BJ (cell line): ENCODE data around the gene TTLL5. TPM values are rescaled to one million over a fixed set of nuclear protein-coding genes. Genes with fewer than 3 reads are reported as not detected.

Experiments
- CTCF ChIA-PET: fragments of 350-600 bp; formaldehyde crosslinking; extraction: SDS; loops from one replicate; lab custom pipeline; 2021; ENCODE audit warnings: antibody characterized with exemption, inconsistent platforms; lab: Yijun Ruan, JAX
- POLR2A ChIA-PET: fragments of 300-600 bp; sonication (Branson Sonifier 250); formaldehyde crosslinking; extraction: SDS; loops from one replicate; lab custom pipeline; 2021; ENCODE audit warnings: antibody characterized with exemption; lab: Charles Lee
- DNase-seq: peaks from one replicate; pipeline ENCODE4 v3.0.0-alpha.2; 2011; ENCODE audit warnings: low read depth
- H3K27me3 ChIP-seq: 2 replicates; pipeline ENCODE4 v1.6.0; 2011; ENCODE audit warnings: low read length; ENCODE audit not compliant: control insufficient read depth, insufficient read depth
- H3K36me3 ChIP-seq: 2 replicates; pipeline ENCODE4 v1.5.1; 2011; ENCODE audit warnings: low read length; ENCODE audit not compliant: control insufficient read depth, insufficient read depth
- H3K4me3 ChIP-seq: 2 replicates; pipeline ENCODE4 v1.5.1; 2011; ENCODE audit warnings: low read depth, mild to moderate bottlenecking, control low read depth, low read length
- CTCF ChIP-seq: IDR thresholded peaks from 2 replicates; pipeline ENCODE4 v1.5.1; 2011; ENCODE audit warnings: low read depth, mild to moderate bottlenecking, control low read depth, inconsistent platforms, low read length, moderate library complexity; ENCODE audit not compliant: insufficient read depth
- polyA plus RNA-seq: library from polyadenylated mRNA; depleted of rRNA; stranded (reverse); fragments of >200 nt; gene quantifications from 2 replicates; pipeline ENCODE4 v1.2.3, GENCODE V29; 2011

TTLL5 gene
- polyA plus RNA-seq, 1 experiment = 9.9 TPM

- Histone ChIP-seq H3K27me3 (no peaks in the 10 kb centered on the region), H3K36me3 (no peaks in the 10 kb centered on the region), H3K4me3 (no peak overlapping the region)
- CTCF ChIA-PET = interaction anchor here (1.3 kb wide), 1 partner anchor 91 kb away, joined by 3 read pairs; no protein-coding TSS in a partner anchor
- TF ChIP-seq CTCF = no peak
- POLR2A ChIA-PET = no interaction called here
- no peak for DNase-seq
Measured at GRCh38 chr14:75806352-75806832, 145.3 kb downstream of the TTLL5 start.

GRCh38 chr14:75807667-75808360 is 146.8 kb downstream of the TTLL5 start:
- DNase-seq = no peak
- Histone ChIP-seq H3K27me3 (no peaks in the 10 kb centered on the region), H3K4me3 (no peak overlapping the region), H3K36me3 (no peaks in the 10 kb centered on the region)
- TF ChIP-seq CTCF = no peak
- ChIA-PET POLR2A (no interaction called here), CTCF (interaction anchor here (0.9 to 1.3 kb wide), 4 partner anchors 14 to 172 kb away, joined by 3 to 5 read pairs (median 4); no protein-coding TSS in a partner anchor)

GRCh38 chr14:75811136-75811829 is 150.2 kb downstream of the TTLL5 start:
- CTCF ChIA-PET = interaction anchor here (1.0 to 1.1 kb wide), 2 partner anchors 10 to 96 kb away, joined by 3 to 4 read pairs; no protein-coding TSS in a partner anchor

GRCh38 chr14:75811872-75812499 is 150.9 kb downstream of the TTLL5 start:
- no peak for TF ChIP-seq CTCF
- no peak for DNase-seq
- ChIA-PET CTCF (interaction anchor here (1.0 kb wide), 2 partner anchors 8 to 95 kb away, joined by 4 read pairs; no protein-coding TSS in a partner anchor), POLR2A (no interaction called here)
- no peaks in the 10 kb centered on the region for H3K27me3 ChIP-seq
- H3K36me3 ChIP-seq = no peaks in the 10 kb centered on the region
- no peak overlapping the region for H3K4me3 ChIP-seq

More at GRCh38 chr14:75811136-75811829, 150.2 kb downstream of the TTLL5 start:
- Histone ChIP-seq H3K27me3 (no peaks in the 10 kb centered on the region), H3K36me3 (no peaks in the 10 kb centered on the region), H3K4me3 (no peak overlapping the region)
- POLR2A ChIA-PET = no interaction called here
- DNase-seq = no peak
- TF ChIP-seq CTCF = no peak
